Left lobe of liver (tissue), 2 donors: ENCODE data around the gene FARP1. TPM values are rescaled to one million over a fixed set of nuclear protein-coding genes. Genes with fewer than 3 reads are reported as not detected.
"Not testable (repeated sequence)": the region's sequence is repeated elsewhere in the genome, so short reads cannot be mapped to it uniquely, and the experiment has no call there.

Experiments used
- ATAC-seq: fragments of 200-7000 bp; cut with Tn5 transposase; one replicate; pipeline ENCODE4 v1.9.1; 2020; ENCODE audit warnings: mild to moderate bottlenecking, moderate library complexity
- DNase-seq: peaks from one replicate; pipeline ENCODE4 v3.0.0-alpha.2; 2020; ENCODE audit warnings: low spot score
- total RNA-seq: library from RNA; stranded (reverse); gene quantifications from one replicate; pipeline ENCODE4 v1.2.1, GENCODE V29; 2021
- donor health status: DM: no; HTN: no; CAD: no; lungs with moderate emphysema.
- donor health status: DM: no; HTN: yes; CAD: no.

FARP1 gene
- total RNA-seq, 1 donor from 2014 or later, result 78.8 TPM

DNA sequence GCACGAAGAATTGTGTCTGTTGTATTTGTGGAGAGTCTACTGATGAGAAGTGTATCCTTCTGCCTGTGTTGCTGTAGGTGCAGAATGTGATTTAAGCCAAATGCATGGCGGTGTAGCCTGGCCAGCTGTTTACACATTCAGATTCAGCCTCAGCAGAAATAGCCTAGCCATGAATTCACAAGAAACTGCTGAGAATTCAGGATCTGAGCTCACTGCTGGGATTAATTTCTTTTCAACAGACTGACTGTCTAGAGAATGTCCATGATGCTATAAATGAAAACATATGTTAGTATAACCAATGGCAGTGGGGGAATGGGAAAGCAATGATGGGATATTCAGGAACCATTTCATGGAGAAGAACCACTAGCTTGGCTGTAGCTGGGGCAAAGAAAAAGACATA lies 111.6 kb downstream of the FARP1 start:
- DNase-seq, result no peak
- no peak for ATAC-seq

DNA sequence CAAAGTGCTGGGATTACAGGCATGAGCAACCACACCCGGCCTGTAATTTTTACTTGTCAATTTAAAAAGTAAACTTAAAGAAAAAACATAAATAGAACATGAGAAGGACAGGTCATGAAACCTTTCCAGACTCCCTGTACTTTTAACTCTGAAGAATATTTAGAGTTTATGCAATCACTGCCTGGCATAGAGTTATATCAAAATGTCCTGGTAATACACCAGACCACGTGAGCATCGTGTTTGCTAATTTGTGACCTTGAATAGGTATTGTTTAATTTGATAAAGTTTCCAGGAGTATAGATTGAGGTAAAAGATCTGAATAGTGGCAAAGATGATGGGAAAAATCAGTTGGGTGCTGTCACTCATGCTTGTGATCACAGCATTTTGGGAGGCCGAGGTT lies 115.3 kb downstream of the FARP1 start:
- DNase-seq, result no peak
- ATAC-seq, result peak; percentile 70

DNA sequence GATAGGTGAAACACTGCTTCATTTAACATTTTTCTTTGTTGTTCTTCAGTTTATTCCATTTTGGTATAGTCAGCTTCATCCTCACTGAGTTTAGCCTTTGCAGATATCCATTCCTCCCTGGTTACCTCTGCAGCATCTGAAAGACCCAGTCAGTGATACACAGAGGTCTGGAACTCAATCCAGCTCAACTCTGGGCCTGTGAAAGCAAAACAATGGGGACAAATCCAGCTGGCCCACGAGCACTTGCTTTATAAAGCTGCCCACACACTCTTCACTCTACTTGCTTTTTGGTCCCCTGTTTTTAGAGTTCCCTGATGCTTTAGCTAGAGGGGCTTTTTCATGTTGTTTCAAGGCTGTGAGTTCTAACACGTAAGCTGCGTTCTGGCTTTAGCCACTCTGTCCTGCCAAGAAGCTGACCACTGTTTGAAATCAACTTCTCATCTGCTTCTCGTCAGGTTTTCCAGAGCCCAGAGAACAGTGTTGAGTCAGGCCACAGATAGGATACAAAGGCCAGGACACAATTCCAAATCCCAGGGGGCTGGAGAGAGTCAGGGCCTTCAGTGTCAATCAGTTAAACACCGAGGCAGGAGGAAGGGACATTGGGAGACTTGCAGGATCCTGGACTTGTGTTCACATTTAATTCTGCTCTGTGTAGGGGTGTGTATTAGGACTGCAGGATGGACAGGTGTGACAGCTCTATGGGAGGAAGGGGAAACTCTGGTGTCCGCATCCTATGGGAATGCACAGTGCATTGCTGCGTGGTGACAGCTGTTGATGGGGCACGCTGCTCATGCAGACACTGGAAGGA lies 117.7 kb downstream of the FARP1 start:
- DNase-seq, result no peak
- peak; percentile 66 for ATAC-seq

DNA sequence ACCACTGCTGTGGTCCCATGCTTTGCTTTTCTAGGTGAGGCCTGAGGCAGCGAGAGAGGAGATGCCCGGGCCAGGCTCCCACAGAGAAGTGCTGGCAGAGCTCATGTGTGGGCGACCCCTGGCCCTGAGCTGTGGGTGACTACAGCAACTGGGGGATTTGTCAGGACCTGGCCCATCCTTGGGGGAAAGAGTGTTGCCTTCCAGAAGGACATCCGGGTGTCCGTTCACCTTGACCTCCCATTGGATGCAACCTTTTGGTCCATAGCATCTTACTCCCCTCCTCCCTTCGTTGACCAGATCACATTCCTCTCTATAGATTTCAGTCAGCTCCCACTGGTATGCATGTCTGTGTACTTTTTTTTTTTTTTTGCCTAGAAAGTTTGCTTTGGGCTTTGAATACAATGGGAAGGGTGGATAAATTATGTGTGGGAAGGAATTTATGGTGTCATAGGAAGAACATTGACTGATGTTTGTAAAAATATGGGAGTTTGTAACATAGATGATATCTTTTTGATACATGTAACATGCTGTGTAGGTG lies 118.3 kb downstream of the FARP1 start:
- ATAC-seq, result no peak
- no peak for DNase-seq

DNA sequence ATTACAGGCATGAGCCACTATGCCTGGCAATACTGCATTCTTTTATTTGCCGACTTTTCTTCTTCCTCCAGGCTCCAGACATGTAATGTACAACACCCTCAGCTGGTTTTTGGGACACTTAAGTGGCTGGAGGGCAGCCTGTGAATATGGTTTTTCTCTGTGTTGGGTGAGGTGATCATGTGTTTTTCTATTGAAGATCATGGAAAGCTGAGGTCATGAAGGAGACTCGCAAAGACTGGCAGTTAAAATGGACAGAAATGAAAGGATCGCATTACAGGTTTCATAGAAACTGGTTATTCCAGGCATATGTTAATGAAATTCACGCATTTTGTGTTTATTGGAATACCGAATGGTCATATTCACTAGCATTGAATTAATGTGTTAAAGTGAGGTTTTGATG lies 119.4 kb downstream of the FARP1 start:
- DNase-seq (no peak), ATAC-seq (no peak)

DNA sequence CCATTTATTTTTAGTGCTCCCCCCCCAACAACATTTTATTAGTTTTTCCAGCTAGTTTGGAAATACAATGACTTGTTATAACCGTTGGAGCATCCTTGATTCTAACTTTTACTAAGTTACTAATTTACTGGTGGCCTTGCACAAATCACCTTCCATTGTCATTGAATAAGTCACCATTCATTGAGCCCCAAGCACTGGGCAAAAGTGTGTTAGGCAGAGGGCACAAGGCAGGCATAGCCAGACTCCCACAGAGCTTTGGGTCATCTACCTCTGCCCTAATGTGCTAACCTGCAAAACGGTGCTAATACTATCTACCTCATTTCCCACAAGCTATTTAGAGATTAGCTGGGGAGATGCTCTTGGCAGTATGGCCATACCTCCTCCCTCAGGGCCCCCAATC lies 120.9 kb downstream of the FARP1 start:
- ATAC-seq (no peak), DNase-seq (no peak)

DNA sequence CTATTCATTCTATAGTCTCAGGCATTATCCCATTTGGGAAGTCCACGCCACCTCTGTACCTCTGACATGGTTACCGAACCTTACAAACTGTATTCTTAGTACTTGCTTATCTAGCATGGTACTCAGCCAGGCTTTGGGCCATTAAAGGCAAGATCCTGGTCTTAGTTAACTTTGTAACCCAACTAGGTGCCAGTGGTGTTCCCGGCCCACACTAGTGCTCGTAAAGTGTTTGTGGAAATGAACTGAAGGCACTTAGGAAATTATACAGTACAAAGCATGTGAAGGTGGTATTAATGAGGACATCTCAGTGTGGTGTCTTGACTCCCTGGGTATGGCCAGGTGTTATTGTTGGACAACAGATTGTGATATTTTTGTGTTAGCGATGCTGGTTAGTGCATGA lies 122.0 kb downstream of the FARP1 start:
- ATAC-seq (no peak), DNase-seq (no peak)

DNA sequence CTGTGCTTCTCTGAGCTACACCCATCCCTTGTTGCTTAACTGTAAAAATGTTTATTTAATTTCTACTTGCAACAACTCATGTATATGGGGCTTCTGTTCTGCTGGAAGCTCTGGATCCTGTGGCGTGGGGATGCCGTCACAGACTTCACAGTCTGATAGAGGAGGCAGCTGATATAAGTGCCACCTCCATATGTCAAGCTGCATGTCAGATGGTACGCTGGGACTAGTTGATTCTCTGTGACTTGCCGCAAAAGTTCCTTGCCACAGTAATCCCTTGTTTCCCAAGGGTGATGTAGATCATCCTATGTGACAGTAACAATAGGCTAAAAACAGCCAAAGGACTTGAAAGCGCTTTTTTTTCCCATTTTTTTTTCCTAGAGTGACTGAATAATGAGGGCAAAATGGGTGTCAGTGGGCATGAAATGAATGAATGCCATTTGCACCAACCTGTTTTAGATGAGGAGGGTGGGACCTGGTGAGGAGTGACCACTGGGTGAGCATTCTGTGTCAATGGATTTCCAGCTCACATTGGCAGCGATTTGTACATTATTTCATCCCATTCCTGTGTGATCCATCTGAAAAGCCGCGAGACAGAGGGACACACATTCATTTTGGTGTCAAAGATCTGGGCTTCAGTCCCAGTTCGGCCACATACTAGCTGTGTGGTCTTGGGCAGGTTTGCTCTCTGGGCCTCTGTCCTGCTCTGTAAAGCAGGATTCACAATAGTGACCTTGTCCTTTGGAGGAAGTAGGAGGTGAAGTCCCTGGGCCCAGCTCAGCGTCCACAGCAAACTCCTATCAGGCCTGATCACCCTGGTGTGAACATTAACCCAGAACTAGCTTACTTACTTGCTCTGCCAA lies 123.0 kb downstream of the FARP1 start:
- ATAC-seq, result peak; percentile 89
- peak; percentile 92 for DNase-seq

DNA sequence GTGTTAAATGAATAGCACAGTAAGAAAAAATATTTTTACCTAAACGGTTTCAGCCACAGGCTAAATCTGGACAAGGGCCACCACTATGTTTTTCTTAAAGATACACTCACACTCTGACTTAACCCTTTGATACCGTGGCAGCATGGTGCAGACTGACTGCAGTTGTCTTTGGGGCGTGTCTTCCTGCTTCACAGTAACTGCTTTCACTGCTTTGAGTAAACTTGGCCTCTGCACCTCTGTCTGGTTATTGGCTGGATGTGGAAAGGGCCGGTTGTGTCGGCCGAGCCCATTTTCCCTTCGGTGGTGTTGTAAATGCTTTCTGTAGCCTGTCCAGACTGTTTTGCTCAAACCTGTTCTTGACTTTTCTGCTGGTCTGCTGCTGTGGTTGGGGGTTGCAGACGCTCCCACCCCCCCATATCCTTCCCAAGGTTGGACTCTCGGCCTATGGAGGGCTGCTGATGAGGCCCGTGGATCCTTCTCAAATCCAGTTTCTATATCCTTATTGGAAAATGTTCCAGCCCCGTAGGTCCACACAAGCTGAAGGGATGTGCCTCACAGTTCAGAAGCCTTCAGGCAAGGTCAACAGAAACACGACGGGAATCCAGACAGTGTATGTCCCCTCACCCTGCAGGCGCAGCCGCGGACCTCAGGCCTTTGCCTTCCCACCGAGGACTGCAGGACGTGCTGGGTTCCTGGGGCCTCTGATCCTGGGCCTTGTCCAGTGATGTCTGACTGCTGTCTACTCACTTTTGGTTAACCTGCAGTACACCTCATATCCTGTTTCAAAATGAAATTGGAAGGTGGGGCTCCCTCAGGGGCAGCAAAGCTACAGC lies 124.4 kb downstream of the FARP1 start:
- peak; percentile 85 for DNase-seq
- peak; percentile 78 for ATAC-seq

DNA sequence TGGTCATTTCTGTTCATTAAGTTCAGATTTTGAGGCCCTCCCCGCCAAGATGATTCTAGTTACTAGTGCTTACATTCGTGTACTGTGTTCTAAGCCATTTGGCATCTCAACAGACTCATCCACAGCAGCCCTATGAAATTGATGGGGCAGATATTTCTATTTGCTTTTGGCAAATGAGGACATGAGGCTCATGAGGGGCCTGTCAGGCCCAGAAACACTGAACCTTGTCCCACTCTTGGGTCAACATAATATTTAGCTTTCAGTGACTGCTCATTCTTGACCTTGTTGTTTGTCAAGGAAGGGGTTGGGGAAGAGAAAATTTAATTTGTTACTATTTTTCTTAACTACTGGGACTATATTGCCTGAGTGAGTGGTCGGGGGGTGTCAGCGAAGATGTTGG lies 126.5 kb downstream of the FARP1 start:
- DNase-seq, result no peak
- no peak for ATAC-seq

DNA sequence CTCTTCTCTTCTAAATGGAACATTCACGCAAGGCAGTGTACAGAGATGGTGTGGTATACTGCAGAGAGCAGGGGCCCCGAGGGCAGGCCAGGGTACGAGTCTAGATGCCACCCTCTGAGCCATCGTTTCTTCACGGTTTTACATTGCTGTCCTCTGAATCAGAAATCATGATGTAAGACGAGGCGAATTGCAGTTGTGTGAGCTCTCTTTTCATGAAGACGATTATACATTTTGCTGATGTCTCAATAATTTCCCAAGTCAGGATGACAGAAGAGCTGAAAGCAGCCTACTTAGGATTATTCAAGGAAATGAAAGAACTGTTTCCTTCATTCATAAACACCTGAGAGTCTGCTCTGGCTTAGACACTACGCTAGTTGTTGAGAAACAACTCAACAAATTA lies 127.9 kb downstream of the FARP1 start:
- ATAC-seq (no peak), DNase-seq (no peak)

DNA sequence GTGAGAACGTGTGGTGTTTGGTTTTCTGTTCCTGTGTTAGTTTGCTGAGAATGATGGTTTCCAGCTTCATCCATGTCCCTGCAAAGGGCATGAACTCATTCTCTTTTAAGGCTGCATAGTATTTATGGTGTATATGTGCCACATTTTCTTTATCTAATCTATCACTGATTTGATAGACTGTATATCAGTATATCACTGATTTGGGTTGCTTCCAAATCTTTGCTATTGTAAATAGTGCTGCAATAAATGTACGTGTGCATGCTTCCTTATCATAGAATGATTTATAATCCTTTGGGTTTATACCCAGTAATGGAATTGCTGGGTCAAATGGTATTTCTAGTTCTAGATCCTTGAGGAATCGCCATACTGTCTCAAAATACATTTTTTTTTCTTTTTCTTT lies 128.8 kb downstream of the FARP1 start:
- not testable (repeated sequence) for DNase-seq, ATAC-seq

DNA sequence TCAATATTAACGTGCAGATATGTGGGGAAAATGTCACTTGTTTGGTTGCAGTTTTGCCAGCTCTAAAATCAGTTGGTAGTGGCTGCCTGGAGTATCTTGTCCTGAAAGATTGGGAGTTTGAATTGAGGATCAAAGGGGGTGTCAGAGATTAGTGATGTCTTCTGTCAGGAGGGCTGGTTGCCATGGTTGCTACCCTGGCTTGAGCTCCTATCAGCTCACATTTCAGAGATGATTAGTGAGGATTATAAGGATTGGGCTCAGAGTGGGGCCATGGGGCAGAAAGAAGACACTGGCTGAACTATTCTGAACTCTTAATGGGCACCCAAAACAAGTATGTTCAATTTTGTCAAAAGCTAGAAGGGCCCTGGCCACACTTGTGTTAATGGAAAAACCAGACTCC lies 129.7 kb downstream of the FARP1 start:
- ATAC-seq (no peak), DNase-seq (no peak)

DNA sequence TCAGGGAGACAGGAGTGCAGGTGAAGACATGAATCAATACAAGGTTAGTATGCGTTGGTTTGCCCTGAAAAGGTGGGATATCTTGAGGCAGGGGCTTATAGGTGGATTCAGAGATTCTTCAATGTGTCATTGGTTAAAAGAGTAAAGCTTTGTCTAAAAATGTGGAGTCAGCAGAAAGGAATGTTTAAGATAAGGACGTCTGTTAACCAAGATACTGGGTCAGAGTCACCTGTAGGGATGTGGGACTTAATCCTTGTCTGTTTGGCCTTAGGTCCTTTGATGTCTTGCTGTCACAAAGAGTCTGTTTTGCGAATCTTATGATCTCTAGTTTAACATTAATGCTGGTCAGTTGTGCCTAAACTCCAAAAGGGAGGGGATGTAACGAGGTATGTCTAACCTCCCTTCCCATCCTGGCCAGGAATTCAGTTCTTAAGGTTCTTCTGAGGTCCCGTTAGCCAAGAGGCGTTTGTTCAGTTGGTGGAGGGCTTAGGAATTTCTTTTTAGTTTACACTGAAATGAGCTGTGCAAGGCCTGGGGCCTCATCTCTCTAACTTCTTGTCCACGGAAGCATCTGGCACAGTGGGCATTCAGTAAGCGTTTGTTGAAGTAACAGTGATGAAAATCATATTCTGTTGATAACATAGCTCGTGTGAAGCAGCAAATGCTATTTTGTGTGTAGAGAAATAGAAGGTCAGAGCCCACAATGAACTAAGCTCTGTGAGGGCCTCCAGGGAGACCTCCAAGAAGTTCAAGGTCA lies 130.4 kb downstream of the FARP1 start:
- ATAC-seq, result no peak
- no peak for DNase-seq

DNA sequence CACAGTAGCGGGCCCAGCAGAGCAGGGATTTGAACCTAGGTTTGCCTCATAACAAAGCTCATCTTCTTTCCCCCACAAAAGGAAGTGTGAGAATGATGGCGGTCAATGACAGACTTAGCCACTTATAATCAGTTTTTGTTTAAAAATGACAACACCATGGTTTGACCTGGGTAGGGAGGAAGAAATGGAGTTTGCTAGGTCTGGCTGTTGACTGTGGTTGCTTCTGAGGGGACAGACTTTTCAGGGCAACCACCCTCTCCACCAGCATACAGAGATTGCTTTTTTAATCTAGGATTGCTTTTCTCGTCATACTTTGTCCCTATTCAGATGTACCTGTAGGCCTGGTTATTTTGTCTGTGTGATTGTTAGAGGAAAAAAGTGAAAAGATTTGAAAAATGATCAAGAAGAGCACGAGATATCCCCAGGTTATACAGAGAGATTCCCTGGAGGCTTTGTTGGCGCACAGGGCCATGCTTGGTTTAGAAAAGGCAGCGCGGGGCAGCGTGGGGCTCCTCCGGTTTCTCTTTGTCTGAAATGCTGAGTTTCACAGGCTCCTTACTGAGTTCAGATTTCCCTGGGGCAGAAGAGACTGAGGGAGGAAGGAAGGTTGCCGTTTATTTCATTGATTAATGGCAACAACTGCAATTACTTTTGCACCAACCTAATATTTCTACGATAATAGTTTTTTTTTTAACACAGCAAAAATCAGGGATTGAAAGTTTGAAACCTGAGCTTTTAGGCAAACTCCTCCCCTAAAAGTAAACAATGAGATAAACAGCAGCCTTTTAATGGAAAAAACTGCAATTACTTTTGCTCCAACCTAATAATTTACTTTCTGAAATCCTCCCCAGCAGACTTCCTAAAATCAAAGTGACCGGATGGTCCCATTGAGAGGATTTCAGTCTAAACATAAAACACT lies 131.2 kb downstream of the FARP1 start:
- DNase-seq (no peak), ATAC-seq (peak; percentile 76)

DNA sequence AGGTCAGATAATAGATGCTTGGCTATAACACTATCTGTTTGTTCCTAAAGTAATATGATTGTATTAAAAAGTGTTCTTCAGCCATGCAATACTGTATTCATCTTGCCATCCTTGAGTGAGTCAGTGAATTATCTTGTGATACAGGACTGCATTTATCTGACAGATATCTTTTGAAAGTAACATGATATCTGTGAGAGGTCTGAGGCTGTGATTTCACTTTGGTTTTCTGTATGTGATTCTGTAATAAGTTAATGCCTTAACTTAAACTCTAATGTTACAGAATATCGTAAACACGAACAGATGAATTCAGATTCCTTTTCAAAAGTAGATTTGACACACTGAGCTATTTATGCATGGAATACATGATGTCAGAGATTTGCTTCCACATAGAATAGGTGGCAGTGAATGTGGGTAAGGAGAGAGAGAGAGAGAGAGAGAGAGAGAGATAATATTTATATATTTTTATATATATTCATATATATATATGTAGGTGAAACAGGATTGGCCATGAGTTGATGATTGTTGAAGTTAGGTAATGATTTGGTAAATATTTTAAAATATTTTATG lies 132.1 kb downstream of the FARP1 start:
- DNase-seq, result no peak
- no peak for ATAC-seq

DNA sequence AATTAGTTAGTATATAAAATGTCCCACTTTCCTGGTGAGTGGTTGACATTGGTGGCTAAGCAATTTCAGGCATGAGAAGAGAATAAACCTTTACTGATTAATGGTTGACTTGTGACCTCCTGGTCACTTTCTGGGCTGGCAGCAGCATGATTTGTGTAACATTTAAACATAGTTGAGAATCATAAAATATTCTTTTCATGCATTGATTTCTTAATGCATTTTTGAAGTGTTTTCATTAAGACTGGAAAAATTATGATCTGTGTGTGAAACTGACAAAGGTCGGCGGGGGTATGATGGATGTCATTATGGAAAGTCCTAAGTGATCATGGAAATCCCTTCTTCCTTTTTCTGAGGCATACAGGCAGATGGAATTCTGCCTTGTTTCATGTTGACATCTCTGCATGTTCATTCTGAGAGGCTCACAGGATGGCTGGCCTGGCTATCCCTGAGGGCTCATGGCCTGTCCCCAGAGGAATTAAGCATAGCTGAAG lies 132.8 kb downstream of the FARP1 start:
- ATAC-seq (peak; percentile 68), DNase-seq (no peak)

DNA sequence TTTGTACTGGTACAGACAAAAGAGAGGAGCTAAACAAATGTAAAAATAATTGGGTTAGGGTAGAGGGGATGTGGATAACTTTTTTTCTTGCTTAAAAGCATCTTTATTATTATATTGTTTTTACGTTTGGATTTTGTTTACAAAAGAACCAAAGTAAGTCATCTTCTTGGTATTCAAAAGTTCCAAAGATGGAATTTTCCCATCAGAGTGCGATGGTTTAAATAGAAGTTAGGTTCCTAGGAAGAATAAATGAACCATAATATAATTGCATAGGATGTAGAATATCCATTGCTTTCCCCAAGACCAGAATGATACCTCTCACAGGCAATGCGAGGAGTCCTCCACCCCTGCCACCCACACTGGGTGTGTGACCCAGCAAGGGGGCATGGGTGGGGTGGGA lies 133.6 kb downstream of the FARP1 start:
- ATAC-seq (no peak), DNase-seq (no peak)
